ENCODE data around the gene TBC1D1. TPM values are rescaled to one million over a fixed set of nuclear protein-coding genes. Genes with fewer than 3 reads are reported as not detected.
A peak's percentile ranks its signal among the peaks of the same experiment; 100 is the strongest.

The TBC1D1 gene
- total RNA-seq, 1 donor from 2014 or later, result 131 TPM

DNA sequence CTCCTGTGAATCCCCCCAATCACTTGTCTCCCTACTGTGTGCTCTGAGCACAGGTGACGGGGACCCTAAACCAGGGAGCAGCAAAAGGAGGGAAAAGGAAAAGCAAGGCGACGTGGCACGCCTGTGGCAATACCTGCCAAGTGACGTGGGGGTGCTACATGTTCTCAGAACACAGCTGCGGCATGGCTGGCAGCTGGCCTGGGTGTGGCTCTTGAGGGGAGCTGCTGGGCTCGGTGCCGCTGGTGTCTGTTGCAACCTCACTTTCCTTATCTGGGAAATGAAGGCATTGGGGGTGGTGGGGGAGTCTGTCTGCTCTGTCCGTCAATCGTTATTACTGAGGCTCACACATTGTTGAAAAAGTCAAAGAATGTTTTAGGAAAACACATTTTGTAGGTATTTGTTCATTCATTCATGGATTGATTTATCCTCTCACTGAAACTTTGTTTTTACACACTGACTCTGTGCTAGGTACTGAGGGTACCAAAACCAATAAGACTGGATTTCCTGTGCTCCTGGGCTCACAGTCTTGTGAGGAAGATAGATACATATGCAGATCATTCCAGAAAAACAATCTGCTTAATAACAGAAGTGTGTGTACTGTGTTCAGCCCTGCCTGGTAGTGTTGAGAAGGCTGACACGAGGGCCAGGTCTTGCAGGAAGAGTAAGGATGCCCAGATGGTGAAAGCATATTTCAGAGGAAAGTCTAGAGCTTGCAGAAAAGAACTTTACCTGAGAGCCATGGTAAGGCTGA, 286.9 kb downstream of the TBC1D1 start:
- intact Hi-C loops (cut with DNase I), result loop anchor here (2.0 to 5.0 kb wide), 4 partner anchors 116 to 604 kb away; partner anchors contain the start of gene TLR10
- ATAC-seq (peak; percentile 76), DNase-seq (ENCODE audit: missing footprints) (peak; percentile 93)

DNA sequence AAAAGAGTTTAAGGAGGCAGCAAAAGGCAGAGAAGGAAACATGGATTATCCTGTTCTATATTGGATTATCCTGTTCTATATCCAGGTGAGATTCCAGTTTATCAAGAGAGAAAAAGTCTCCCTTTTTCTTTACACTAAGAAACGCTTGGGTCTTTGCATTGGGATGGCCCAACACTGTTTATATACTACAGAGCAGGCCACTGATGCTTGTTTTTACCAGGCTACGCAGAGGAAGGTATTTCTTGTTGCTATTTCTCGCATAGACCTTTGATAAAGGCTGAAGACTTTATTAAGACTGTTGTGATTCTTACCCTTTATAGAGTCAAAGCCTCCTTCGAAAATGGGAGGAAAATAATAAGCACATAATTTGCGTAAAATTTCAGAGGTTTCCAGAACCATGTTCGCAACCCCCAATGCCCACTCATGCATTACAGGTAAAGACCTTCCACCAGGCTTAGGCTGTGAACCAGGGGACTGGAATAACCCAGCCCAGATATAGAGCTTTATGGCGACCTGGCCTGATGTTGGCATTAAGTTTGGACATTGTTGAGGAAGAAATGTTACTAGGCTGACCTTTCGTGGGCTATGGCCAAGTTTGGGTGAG, 287.6 kb downstream of the TBC1D1 start:
- DNase-seq (ENCODE audit: missing footprints) (no peak), ATAC-seq (no peak)
- intact Hi-C loops (cut with DNase I), result loop anchor here (2.0 to 5.0 kb wide), 4 partner anchors 116 to 604 kb away; partner anchors contain the start of gene TLR10

DNA sequence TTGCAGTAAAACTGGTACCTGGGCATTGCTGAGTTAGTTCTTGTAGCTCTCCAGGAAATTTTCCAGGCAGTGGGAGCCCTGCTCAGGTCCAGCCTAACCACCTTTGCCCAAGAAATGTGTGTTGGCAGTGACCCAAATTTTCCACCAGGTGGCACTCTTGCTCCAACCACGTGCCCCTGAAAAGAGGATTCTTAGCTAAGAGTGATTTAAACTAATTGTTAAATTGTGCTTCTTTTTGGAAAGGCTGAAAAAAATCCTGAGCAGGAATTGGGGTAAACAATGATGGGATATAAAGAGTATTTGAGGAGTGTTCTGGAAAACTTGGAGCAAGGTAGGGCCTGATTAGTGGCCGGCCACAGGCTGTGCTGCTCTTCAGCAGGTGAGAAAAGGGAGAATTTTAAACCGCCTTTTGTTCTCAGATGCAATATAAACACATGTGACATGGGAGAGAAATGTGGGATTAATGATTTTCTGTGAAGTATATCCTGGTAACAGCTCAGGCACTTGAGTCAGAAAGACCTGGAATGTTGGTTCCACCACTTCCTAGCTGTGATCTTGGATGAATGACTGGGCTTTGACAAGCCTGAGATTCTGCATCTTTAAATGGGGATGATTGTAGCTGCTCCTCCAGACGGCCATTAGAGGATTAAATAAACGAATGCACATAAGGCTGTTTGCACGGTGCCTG, 288.9 kb downstream of the TBC1D1 start:
- ATAC-seq, result peak; percentile 51

DNA sequence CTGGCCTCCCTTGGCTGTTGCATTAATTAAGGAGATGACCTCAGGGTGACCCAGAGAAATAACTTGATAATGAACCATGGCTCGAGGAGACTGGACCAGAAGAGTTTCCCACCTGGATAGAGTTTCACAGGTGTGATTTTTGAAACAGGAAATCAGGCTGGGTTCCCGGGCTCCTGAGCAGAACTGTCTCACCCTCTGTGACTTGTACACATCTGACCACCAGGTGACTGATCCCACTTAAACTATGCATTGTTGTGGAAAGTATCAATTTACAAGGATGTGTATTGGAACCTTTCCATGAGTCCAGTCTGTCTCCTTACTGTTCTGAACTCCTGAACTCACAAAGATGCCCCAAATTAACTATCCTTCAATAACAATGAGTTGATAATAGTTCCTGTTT, 289.6 kb downstream of the TBC1D1 start:
- no peak for DNase-seq (ENCODE audit: missing footprints)
- no peak for ATAC-seq
- intact Hi-C loops (cut with DNase I), result no loop called here

More for the DNA sequence above, 288.9 kb downstream of the TBC1D1 start:
- intact Hi-C loops (cut with DNase I), result loop anchor here (1.0 to 5.0 kb wide), 5 partner anchors 118 to 602 kb away; partner anchors contain the start of gene TLR10
- no peak for DNase-seq (ENCODE audit: missing footprints)

DNA sequence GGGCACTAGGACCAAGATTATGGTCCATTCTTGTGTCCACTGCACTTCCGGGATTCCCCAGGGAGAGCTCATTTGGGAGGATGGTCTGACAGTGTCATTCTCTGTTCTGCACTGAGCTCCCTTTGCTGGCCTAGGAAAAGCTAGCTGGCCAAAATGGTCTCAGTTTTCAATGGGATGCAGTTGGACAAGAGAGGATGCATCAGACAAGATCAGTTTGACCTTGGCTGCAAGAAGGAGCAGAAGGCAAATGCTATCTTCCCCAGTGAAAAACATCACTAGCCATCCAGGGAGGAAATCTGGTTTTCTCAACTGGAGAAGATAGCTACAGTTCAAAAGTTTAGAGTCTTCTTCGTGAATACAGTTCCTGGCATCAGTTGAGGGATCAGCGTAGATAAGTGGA, 290.4 kb downstream of the TBC1D1 start:
- no peak for ATAC-seq
- intact Hi-C loops (cut with DNase I), result no loop called here

DNA sequence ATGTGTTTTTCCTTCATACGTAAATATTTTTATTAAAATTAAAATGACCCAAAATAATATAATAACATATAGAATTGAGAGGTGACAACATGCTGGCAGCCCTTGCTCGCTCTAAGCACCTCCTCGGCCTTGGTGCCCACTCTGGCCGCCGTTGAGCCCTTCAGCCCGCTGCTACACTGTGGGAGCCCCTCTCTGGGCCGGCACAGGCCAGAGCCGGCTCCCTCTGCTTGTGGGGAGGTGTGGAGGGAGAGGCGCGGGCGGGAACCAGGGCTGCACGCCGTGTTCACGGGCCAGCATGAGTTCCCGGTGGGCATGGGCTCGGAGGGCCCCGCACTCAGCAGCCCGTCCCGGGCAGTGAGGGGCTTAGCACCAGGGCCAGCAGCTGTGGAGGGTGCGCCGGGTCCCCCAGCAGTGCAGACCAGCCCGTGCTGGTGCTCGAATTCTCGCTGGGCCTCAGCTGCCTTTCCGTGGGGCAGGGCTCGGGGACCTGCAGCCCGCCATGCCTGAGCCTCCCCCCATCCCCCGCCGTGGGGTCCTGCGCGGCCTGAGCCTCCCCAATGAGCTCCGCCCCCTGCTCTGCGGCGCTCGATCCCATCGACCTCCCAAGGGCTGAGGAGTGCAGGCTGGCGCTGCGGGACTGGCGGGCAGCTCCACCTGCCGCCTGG, 291.6 kb downstream of the TBC1D1 start:
- no peak for DNase-seq (ENCODE audit: missing footprints)
- ATAC-seq, result no peak
- intact Hi-C loops (cut with DNase I), result no loop called here

More for the DNA sequence above, 290.4 kb downstream of the TBC1D1 start:
- no peak for DNase-seq (ENCODE audit: missing footprints)

DNA sequence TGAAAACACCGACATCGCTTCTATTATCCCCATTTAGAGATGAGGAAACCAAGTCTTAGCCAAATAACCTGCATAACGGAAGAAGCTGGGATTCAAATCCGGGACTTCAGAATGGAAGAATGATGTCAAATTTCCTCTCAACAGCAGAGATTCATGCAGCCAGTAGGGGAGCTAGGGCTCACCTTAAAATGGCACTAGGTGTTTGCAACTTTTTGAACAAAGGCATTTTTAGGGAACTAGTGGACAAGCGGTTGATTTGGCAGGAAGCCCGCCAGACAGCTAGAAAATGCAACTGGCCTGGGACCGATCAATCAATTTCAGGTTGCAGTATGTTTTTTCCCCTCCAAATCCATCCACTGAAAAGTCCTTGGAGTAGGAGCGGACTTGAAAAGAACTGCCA, 293.5 kb downstream of the TBC1D1 start:
- intact Hi-C loops (cut with DNase I), result no loop called here
- no peak for ATAC-seq

DNA sequence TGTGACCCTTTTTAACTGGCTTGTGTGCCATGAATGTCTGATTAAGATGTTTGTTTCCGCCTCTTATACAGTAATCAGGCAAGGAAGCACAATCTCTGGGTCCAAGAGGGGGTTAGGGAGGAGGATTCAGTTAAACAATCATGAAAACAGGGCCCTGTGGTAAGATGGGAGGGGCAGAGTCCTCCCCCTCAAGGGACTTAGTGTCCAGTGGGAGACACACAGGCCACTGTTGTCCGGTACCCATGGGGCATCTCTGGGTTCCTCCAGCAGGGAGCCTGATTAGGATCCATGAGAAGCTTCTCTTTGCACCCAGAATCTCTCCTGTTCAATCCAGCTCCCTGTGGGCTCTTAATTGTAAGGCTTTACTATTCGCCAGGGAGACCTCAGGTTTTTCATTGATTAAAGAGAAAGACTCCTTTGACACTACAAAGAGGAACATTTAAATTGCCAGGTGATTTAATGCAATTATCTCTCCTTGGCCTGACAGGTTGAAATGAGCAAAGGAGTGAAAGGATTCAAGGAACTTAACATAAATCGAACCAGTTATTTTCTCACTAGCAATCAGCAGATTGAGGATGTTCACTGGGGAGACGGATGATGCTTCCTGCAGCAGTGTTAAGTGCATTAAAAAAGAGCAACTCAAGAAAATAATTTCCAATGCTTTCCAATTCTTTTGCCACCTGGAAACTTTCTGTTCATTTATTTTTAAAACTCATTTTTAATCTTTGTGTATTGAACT, 294.7 kb downstream of the TBC1D1 start:
- ATAC-seq (no peak), DNase-seq (ENCODE audit: missing footprints) (no peak)
- intact Hi-C loops (cut with DNase I), result no loop called here

More for the DNA sequence above, 293.5 kb downstream of the TBC1D1 start:
- DNase-seq (ENCODE audit: missing footprints), result no peak

DNA sequence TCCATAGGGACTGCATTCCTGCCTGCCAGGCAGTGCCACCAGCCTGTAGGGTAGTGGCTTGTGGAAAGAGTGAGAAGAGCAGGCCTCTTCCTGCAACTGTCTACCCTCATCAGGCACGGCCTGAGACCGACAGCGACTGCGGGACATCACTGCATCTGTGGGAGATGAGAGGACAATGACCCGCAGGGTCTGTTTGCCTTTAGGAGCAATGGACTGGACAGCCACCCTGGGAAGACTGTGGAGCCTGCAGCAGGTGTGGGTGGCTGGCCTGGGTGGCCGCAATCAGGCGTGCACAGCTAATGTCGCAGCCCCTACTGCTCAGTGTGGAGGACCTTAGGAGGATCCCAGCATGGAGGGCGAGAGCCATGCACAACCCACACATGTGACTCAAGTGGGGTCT, 297.3 kb downstream of the TBC1D1 start:
- intact Hi-C loops (cut with DNase I), result no loop called here
- DNase-seq (ENCODE audit: missing footprints) (no peak), ATAC-seq (no peak)

DNA sequence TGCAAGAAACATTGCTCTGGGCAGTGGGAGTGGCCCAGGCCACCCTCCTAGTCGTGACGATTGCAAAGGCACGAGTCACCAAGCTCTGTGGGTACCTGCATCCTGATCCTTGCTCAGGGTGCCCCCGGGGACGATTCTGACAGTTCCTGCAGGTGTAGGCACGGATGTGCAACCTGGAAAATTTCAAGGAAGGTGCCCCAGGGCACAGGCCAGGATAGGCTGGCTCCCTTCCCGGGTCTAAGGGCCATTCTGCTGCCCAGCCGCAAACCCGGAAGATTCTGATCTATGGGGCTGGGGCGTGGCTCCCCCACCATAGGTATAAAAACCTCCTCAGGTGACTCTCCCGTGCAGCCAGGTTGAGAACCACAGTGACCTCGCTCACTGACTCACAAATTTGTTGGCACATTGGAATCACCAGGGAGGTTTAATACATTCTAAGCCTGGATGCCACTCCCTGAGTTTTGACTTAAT, 297.8 kb downstream of the TBC1D1 start:
- intact Hi-C loops (cut with DNase I), result no loop called here
- ATAC-seq, result no peak
- DNase-seq (ENCODE audit: missing footprints), result no peak

Other genes with a start within 250 kb of the TBC1D1 start
- gene RELL1, start 204.7 kb upstream of the TBC1D1 start, total RNA-seq, result 23.6 TPM
- 13.1 TPM for gene PGM2, start 64.4 kb upstream of the TBC1D1 start, total RNA-seq
- 0.38 TPM for gene PTTG2, start 69.3 kb downstream of the TBC1D1 start, total RNA-seq